IMR-90 (cell line): Measurements from ENCODE around the gene MRPL50. TPM values are rescaled to one million over a fixed set of nuclear protein-coding genes. Genes with fewer than 3 reads are reported as not detected.

ENCODE experiments used
- ATAC-seq: fragments of 200-7000 bp; cut with Tn5 transposase; 2 replicates; pipeline ENCODE4 v1.9.1; 2020; ENCODE audit warnings: low read depth, mild to moderate bottlenecking, moderate library complexity
- BruUV-seq: library from RNA; stranded (reverse); fragments of 400-500 nt; replicated peaks from 2 replicates; lab custom pipeline; 2021; lab: Mats Ljungman, UMichigan
- CTCF ChIA-PET: fragments of 300-600 bp; formaldehyde crosslinking; extraction: SDS; loops from one replicate; lab custom pipeline; 2021; ENCODE audit warnings: antibody characterized with exemption; lab: Yijun Ruan, JAX
- POLR2A ChIA-PET: fragments of 300-600 bp; sonication (Branson Sonifier 250); formaldehyde crosslinking; loops from one replicate; lab custom pipeline; 2022; ENCODE audit warnings: antibody characterized with exemption; ENCODE audit not compliant: unreplicated experiment; lab: Charles Lee
- DNase-seq: peaks from one replicate; pipeline ENCODE4 v3.0.0; 2013
- H2AFZ ChIP-seq: replicated peaks from 2 replicates; pipeline ENCODE3; 2013; ENCODE audit warnings: low read length, mild to moderate bottlenecking; ENCODE audit not compliant: poor library complexity
- H2AK5ac ChIP-seq: 2 replicates; pipeline ENCODE4 v1.6.1; 2013; ENCODE audit warnings: low read depth, low read length, inconsistent platforms
- H2AK9ac ChIP-seq: replicated peaks from 2 replicates; pipeline ENCODE3; 2013; ENCODE audit warnings: mild to moderate bottlenecking, low read depth, low read length, moderate library complexity; ENCODE audit not compliant: poor library complexity
- H2BK120ac ChIP-seq: 2 replicates; pipeline ENCODE4 v1.6.1; 2013; ENCODE audit warnings: low read depth, low read length, inconsistent platforms
- H2BK15ac ChIP-seq: 3 replicates; pipeline ENCODE4 v1.6.1; 2013; ENCODE audit warnings: low read depth, low read length, inconsistent platforms
- H2BK20ac ChIP-seq: 2 replicates; pipeline ENCODE4 v1.6.1; 2013; ENCODE audit warnings: low read depth, mild to moderate bottlenecking, inconsistent platforms, low read length, moderate library complexity
- H2BK5ac ChIP-seq: 2 replicates; pipeline ENCODE4 v1.6.1; 2013; ENCODE audit warnings: mild to moderate bottlenecking, low read depth, low read length, inconsistent platforms; ENCODE audit not compliant: poor library complexity, severe bottlenecking
- H3K14ac ChIP-seq: replicated peaks from 2 replicates; pipeline ENCODE4 v1.6.1; 2013; ENCODE audit warnings: low read depth, low read length, inconsistent platforms
- H3K18ac ChIP-seq: 2 replicates; pipeline ENCODE4 v1.6.1; 2013; ENCODE audit warnings: low read depth, low read length, control low read depth
- H3K23ac ChIP-seq: 2 replicates; pipeline ENCODE4 v1.6.1; 2013; ENCODE audit warnings: low read depth, low read length, inconsistent platforms
- H3K27ac ChIP-seq: 2 replicates; pipeline ENCODE4 v1.5.1; 2013; ENCODE audit warnings: mild to moderate bottlenecking, control low read depth, low read length; ENCODE audit not compliant: insufficient read depth
- H3K27me3 ChIP-seq: 2 replicates; pipeline ENCODE4 v1.6.1; 2013; ENCODE audit warnings: low read length; ENCODE audit not compliant: control insufficient read depth, insufficient read depth
- H3K36me3 ChIP-seq: 2 replicates; pipeline ENCODE4 v1.6.1; 2013; ENCODE audit warnings: low read length, mixed read lengths; ENCODE audit not compliant: control insufficient read depth, insufficient read depth
- H3K4ac ChIP-seq: 2 replicates; pipeline ENCODE4 v1.6.1; 2013; ENCODE audit warnings: low read depth, low read length, inconsistent platforms
- H3K4me1 ChIP-seq: 2 replicates; pipeline ENCODE4 v1.6.1; 2013; ENCODE audit warnings: low read length, mixed read lengths; ENCODE audit not compliant: control insufficient read depth, insufficient read depth
- H3K4me2 ChIP-seq: 2 replicates; pipeline ENCODE4 v1.6.1; 2013; ENCODE audit warnings: low read depth, mild to moderate bottlenecking, control low read depth, low read length, moderate library complexity
- H3K4me3 ChIP-seq: 2 replicates; pipeline ENCODE4 v1.5.1; 2013; ENCODE audit warnings: low read depth, mild to moderate bottlenecking, control low read depth, low read length, moderate library complexity; ENCODE audit not compliant: insufficient read depth
- H3K56ac ChIP-seq: 2 replicates; pipeline ENCODE4 v1.6.1; 2013; ENCODE audit warnings: low read length, inconsistent platforms; ENCODE audit not compliant: insufficient read depth; ENCODE audit errors: extremely low read depth
- H3K79me1 ChIP-seq, 2 experiments: 2 replicates each; pipeline ENCODE4 v1.6.1; 2013; ENCODE audit warnings: low read length in 2 of 2, inconsistent platforms in 1 of 2, low read depth in 1 of 2
- H3K9ac ChIP-seq: 2 replicates; pipeline ENCODE4 v1.6.1; 2013; ENCODE audit warnings: low read depth, low read length, control low read depth
- H3K9me1 ChIP-seq: 2 replicates; pipeline ENCODE4 v1.6.1; 2013; ENCODE audit warnings: low read length, inconsistent platforms; ENCODE audit not compliant: insufficient read depth
- H3K9me3 ChIP-seq: 2 replicates; pipeline ENCODE4 v1.6.1; 2013; ENCODE audit warnings: low read length; ENCODE audit not compliant: control insufficient read depth, insufficient read depth
- H4K20me1 ChIP-seq: 2 replicates; pipeline ENCODE4 v1.6.1; 2013; ENCODE audit warnings: low read length, inconsistent platforms; ENCODE audit not compliant: insufficient read depth
- H4K5ac ChIP-seq: 2 replicates; pipeline ENCODE4 v1.6.1; 2013; ENCODE audit warnings: mild to moderate bottlenecking, low read depth, low read length, control low read depth
- H4K8ac ChIP-seq, 2 experiments: 2 replicates each; pipeline ENCODE4 v1.6.1; 2013; ENCODE audit warnings: low read depth in 2 of 2, low read length in 2 of 2, control low read depth in 1 of 2, inconsistent platforms in 1 of 2
- H4K91ac ChIP-seq: 2 replicates; pipeline ENCODE4 v1.6.1; 2013; ENCODE audit warnings: low read depth, low read length, inconsistent platforms; ENCODE audit not compliant: insufficient read depth
- BHLHE40 ChIP-seq: fragments of 150-350 bp; IDR thresholded peaks from 2 replicates; pipeline ENCODE4 v1.6.1; 2016; ENCODE audit warnings: mild to moderate bottlenecking, low read depth, low read length
- CEBPB ChIP-seq: IDR thresholded peaks from 2 replicates; pipeline ENCODE4 v1.6.1; 2012; ENCODE audit warnings: low read depth, low read length, improper control_type of control experiment
- CHD1 ChIP-seq: IDR thresholded peaks from 2 replicates; pipeline ENCODE4 v1.6.1; 2012; ENCODE audit warnings: low read depth, low read length, improper control_type of control experiment
- ELK1 ChIP-seq: fragments of 150-350 bp; IDR thresholded peaks from 2 replicates; pipeline ENCODE4 v1.6.1; 2016; ENCODE audit warnings: low read depth, mild to moderate bottlenecking, low read length, moderate library complexity, borderline replicate concordance
- FOS ChIP-seq: fragments of 150-350 bp; IDR thresholded peaks from 2 replicates; pipeline ENCODE4 v1.6.1; 2016; ENCODE audit warnings: low read depth, low read length
- MAFK ChIP-seq: IDR thresholded peaks from 2 replicates; pipeline ENCODE4 v1.6.1; 2012; ENCODE audit warnings: low read depth, low read length, improper control_type of control experiment
- MAZ ChIP-seq: IDR thresholded peaks from 2 replicates; pipeline ENCODE4 v1.6.1; 2012; ENCODE audit warnings: low read depth, mild to moderate bottlenecking, low read length, improper control_type of control experiment, moderate library complexity, borderline replicate concordance
- NFE2L2 ChIP-seq: fragments of 150-350 bp; IDR thresholded peaks from 2 replicates; pipeline ENCODE4 v1.6.1; 2016; ENCODE audit warnings: low read depth, mild to moderate bottlenecking, low read length
- SMC3 ChIP-seq: fragments of 150-350 bp; IDR thresholded peaks from 2 replicates; pipeline ENCODE4 v1.6.1; 2016; ENCODE audit warnings: low read depth, mild to moderate bottlenecking, antibody characterized with exemption, low read length, moderate library complexity
- USF2 ChIP-seq: fragments of 150-350 bp; IDR thresholded peaks from 2 replicates; pipeline ENCODE4 v1.6.1; 2017; ENCODE audit warnings: mild to moderate bottlenecking, antibody characterized with exemption, low read length, low read depth
- WGBS, 2 experiments: methylation state at CpG; one replicate each; pipeline versions ENCODE4 v1.1.5 to v1.1.7; 2013; ENCODE audit warnings: missing lambda C conversion rate in 2 of 2; ENCODE audit not compliant: insufficient read length in 1 of 2; ENCODE audit errors: extremely low coverage in 2 of 2; 5-methylcytosine and 5-hydroxymethylcytosine counted together
- dilution Hi-C: fragments of 300-500 bp; cut with HindIII; formaldehyde crosslinking; loops from one replicate; pipeline ENCODE4 v1.14.3; 2018; ENCODE audit warnings: low sequenced_read_pairs; ENCODE audit not compliant: unreplicated experiment
- in situ Hi-C: fragments of 300-500 bp; cut with MboI; formaldehyde crosslinking; loops from 3 replicates; pipeline ENCODE4 v1.14.3; 2019; ENCODE audit warnings: low sequenced_read_pairs, inconsistent platforms, mixed read lengths
- intact Hi-C: fragments of 100-400 bp; cut with micrococcal nuclease; formaldehyde crosslinking; loops from 2 replicates; pipeline ENCODE4 v1.10.0; 2022
- polyA plus RNA-seq, 3 experiments: library from polyadenylated mRNA; depleted of rRNA; stranded (reverse); fragments of >200 nt; gene quantifications; 2 replicates each; pipeline ENCODE4 v1.2.3, GENCODE V29; 2012; ENCODE audit warnings: low replicate concordance in 1 of 3
- total RNA-seq: library from RNA; depleted of rRNA; stranded (reverse); fragments of >200 nt; gene quantifications from 2 replicates; pipeline ENCODE4 v1.2.3, GENCODE V29; 2012

MRPL50 gene
- total and polyA plus RNA-seq, 2 of the 4 experiments (the other 2 are of a cell fraction) = 7.5 to 8.6 TPM

DNA sequence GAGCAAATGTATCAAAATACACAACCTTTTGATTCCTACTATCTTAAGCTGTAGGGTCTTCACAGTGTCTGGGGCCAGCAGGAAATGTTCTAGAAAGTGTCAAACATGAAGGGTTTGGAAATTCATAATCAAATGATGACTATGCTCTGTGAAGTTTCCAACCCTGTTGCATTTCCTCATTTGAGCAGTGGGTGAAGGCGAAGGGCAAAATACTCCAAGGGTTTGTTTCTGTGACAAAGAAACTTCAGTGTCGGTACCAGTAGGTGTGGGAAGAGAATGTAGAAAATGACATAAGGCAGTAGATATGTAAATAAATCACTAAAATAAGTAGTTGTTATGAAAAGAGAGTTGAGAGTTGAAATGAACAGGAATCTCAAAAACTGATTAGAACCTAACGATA, 36.6 kb upstream of the MRPL50 start:
- Histone ChIP-seq H2AFZ (no peak overlapping the region), H3K9me3 (no peaks in the 10 kb centered on the region), H3K4me2 (no peak overlapping the region), H3K36me3 (no peaks in the 10 kb centered on the region), H3K18ac (no peak overlapping the region), H2BK20ac (no peak overlapping the region), H2BK5ac (no peak overlapping the region), H3K14ac (no peak overlapping the region), H3K23ac (no peak overlapping the region), H3K9ac (no peak overlapping the region), H4K5ac (no peak overlapping the region), H3K4me3 (no peak overlapping the region), H3K9me1 (no peaks in the 10 kb centered on the region), H4K20me1 (no peaks in the 10 kb centered on the region), H3K4ac (no peak overlapping the region), H3K56ac (no peak overlapping the region), H2AK5ac (no peak overlapping the region), H4K8ac (no peak overlapping the region), H4K91ac (no peak overlapping the region), H3K79me1 (no peaks in the 10 kb centered on the region), H3K27ac (no peak overlapping the region), H2AK9ac (no peak overlapping the region), H3K27me3 (peaks cover 2% of the 10 kb centered on the region), H2BK15ac (no peak overlapping the region), H2BK120ac (no peak overlapping the region), H3K4me1 (no peaks in the 10 kb centered on the region)
- no peak for DNase-seq
- CTCF ChIA-PET = interaction anchor here (1.4 kb wide), 1 partner anchor 24 kb away, joined by 3 read pairs; no protein-coding TSS in a partner anchor
- ATAC-seq = no peak
- intact Hi-C loops = no loop called here
- POLR2A ChIA-PET = no interaction called here
- in situ Hi-C loops = no loop called here
- no CpG with 5 or more reads among the region's 3 CpGs for WGBS, 2 experiments
- dilution Hi-C loops = no loop called here
- TF ChIP-seq MAFK = no peak
- no peak for TF ChIP-seq USF2
- TF ChIP-seq MAZ = no peak
- no peak for TF ChIP-seq ELK1
- TF ChIP-seq CEBPB = no peak
- TF ChIP-seq FOS = no peak
- no peak for TF ChIP-seq NFE2L2
- no peak for TF ChIP-seq SMC3
- no peak for TF ChIP-seq BHLHE40
- TF ChIP-seq CHD1 = no peak
- BruUV-seq = no TSS peak
